K562 (cell line): Measurements from ENCODE around the gene AFF1. TPM values are rescaled to one million over a fixed set of nuclear protein-coding genes. Genes with fewer than 3 reads are reported as not detected.

Experiments
- C11orf30 ChIP-seq: fragments of 450-650 bp; IDR thresholded peaks from 2 replicates; pipeline ENCODE4 v1.6.1; 2016; ENCODE audit warnings: low read depth, mild to moderate bottlenecking
- CBX5 ChIP-seq: IDR thresholded peaks from 2 replicates; pipeline ENCODE4 v1.6.1; 2014; ENCODE audit warnings: low read depth, borderline replicate concordance
- GABPB1 ChIP-seq: sonication (generic); formaldehyde crosslinking; IDR thresholded peaks from 2 replicates; pipeline ENCODE4 v1.8.0; 2022; ENCODE audit warnings: mild to moderate bottlenecking, missing genetic modification reagents
- ILF3 ChIP-seq: fragments of 450-650 bp; IDR thresholded peaks from 2 replicates; pipeline ENCODE4 v1.6.1; 2018; ENCODE audit warnings: antibody characterized with exemption, mild to moderate bottlenecking, moderate library complexity, borderline replicate concordance
- JUND ChIP-seq, 2 experiments: IDR thresholded peaks; 2 replicates in 1 of 2; 3 replicates in 1 of 2; pipeline ENCODE4 v1.6.1; 2011; ENCODE audit warnings: borderline replicate concordance in 2 of 2, low read depth in 2 of 2, low read length in 2 of 2, improper control_type of control experiment in 1 of 2, missing biosample characterization in 1 of 2, missing genetic modification characterization in 1 of 2, missing genetic modification reagents in 1 of 2
- MNT ChIP-seq, 2 experiments: fragments of 450-650 bp; conservative IDR thresholded peaks; 2 replicates each; pipeline ENCODE4 v1.6.1; 2017; ENCODE audit warnings: mild to moderate bottlenecking in 2 of 2, moderate library complexity in 2 of 2
- NBN ChIP-seq: fragments of 450-650 bp; IDR thresholded peaks from 2 replicates; pipeline ENCODE4 v1.6.1; 2016; ENCODE audit warnings: low read depth, mild to moderate bottlenecking
- NR4A1 ChIP-seq, 2 experiments: fragments of 250-450 bp in 1 of 2; fragments of 450-650 bp in 1 of 2; sonication (Bioruptor Pico) in 1 of 2; IDR thresholded peaks; 2 replicates each; pipeline versions ENCODE4 v1.4.0 to v1.6.1; 2016 to 2020; ENCODE audit warnings: mild to moderate bottlenecking in 2 of 2, missing compliant biosample characterization in 1 of 2, missing genetic modification characterization in 1 of 2, moderate library complexity in 1 of 2
- PML ChIP-seq: IDR thresholded peaks from 2 replicates; pipeline ENCODE4 v1.6.1; 2012; ENCODE audit warnings: low read length, inconsistent platforms
- PREB ChIP-seq: sonication (generic); formaldehyde crosslinking; IDR thresholded peaks from 2 replicates; pipeline ENCODE4 v1.8.1; 2023; ENCODE audit warnings: mild to moderate bottlenecking, missing genetic modification reagents
- SMAD2 ChIP-seq: fragments of 150-350 bp; IDR thresholded peaks from 2 replicates; pipeline ENCODE4 v1.6.1; 2014; ENCODE audit warnings: low read depth, mild to moderate bottlenecking, low read length
- STAT5A ChIP-seq: IDR thresholded peaks from 2 replicates; pipeline ENCODE4 v1.6.1; 2012; ENCODE audit warnings: low read length, inconsistent platforms, borderline replicate concordance
- TAL1 ChIP-seq: fragments of 450-650 bp; IDR thresholded peaks from 2 replicates; pipeline ENCODE4 v1.6.1; 2016; ENCODE audit warnings: mild to moderate bottlenecking
- TCF3 ChIP-seq: sonication (generic); formaldehyde crosslinking; IDR thresholded peaks from 2 replicates; pipeline ENCODE4 v1.4.0; 2020; ENCODE audit warnings: mild to moderate bottlenecking, missing genetic modification reagents
- TRIM24 ChIP-seq, 2 experiments: fragments of 450-650 bp; IDR thresholded peaks; 2 replicates each; pipeline ENCODE4 v1.6.1; 2016
- USF2 ChIP-seq: sonication (generic); formaldehyde crosslinking; IDR thresholded peaks from 2 replicates; pipeline ENCODE4 v1.5.0; 2020; ENCODE audit warnings: missing genetic modification reagents
- ZFP30 ChIP-seq: fragments of 250-450 bp; sonication (Bioruptor Pico); IDR thresholded peaks from 2 replicates; pipeline ENCODE4 v1.8.0; 2022; ENCODE audit warnings: moderate library complexity, mild to moderate bottlenecking, inconsistent platforms, borderline replicate concordance
- ZNF3 ChIP-seq: fragments of 250-450 bp; sonication (Bioruptor Pico); IDR thresholded peaks from 2 replicates; pipeline ENCODE4 v1.5.0; 2021; ENCODE audit warnings: mild to moderate bottlenecking, moderate library complexity
- ZNF583 ChIP-seq: fragments of 250-450 bp; sonication (Bioruptor Pico); IDR thresholded peaks from 2 replicates; pipeline ENCODE4 v1.4.0; 2020
- polyA plus RNA-seq, 8 experiments: library from polyadenylated mRNA; depleted of rRNA in 4 of 8; stranded (reverse) in 5 of 8; unstranded in 3 of 8; fragments of >200 nt; fragmentation: Nextera tagmentation in 2 of 8; fragmentation: Illumina TruSeq in 1 of 8; extraction: Ambion mirVana in 2 of 8; extraction: Trizol in 1 of 8; gene quantifications; 2 replicates each; pipeline versions ENCODE4 v1.2.1 to v1.2.3, GENCODE V29; 2011 to 2014; ENCODE audit warnings: inconsistent platforms in 1 of 8, missing spikeins in 1 of 8
- total RNA-seq, 7 experiments: library from RNA; depleted of rRNA in 6 of 7; stranded (reverse); fragments of >200 nt in 6 of 7; fragmentation: Illumina TruSeq in 2 of 7; extraction: Trizol in 2 of 7; gene quantifications; 2 replicates each; pipeline versions ENCODE4 v1.2.1 to v1.2.3, GENCODE V29; 2011 to 2021; ENCODE audit warnings: low replicate concordance in 1 of 7
- TF ChIP-seq, protein P1 (sequence below): fragments of 250-450 bp; sonication (Bioruptor Pico); IDR thresholded peaks from 2 replicates; pipeline ENCODE4 v1.4.0; 2020; ENCODE audit warnings: mild to moderate bottlenecking, moderate library complexity, borderline replicate concordance
- TF ChIP-seq, protein P2 (sequence below): IDR thresholded peaks from 2 replicates; pipeline ENCODE4 v1.6.1; 2014; ENCODE audit warnings: antibody characterized with exemption

The AFF1 gene
- total and polyA plus RNA-seq, 9 of the 15 experiments (the other 6 are each of a cell fraction or from before 2014, with no cell fraction given), result 4.1 to 47.5 (median 17.2) TPM

- TF ChIP-seq, protein P1, sequence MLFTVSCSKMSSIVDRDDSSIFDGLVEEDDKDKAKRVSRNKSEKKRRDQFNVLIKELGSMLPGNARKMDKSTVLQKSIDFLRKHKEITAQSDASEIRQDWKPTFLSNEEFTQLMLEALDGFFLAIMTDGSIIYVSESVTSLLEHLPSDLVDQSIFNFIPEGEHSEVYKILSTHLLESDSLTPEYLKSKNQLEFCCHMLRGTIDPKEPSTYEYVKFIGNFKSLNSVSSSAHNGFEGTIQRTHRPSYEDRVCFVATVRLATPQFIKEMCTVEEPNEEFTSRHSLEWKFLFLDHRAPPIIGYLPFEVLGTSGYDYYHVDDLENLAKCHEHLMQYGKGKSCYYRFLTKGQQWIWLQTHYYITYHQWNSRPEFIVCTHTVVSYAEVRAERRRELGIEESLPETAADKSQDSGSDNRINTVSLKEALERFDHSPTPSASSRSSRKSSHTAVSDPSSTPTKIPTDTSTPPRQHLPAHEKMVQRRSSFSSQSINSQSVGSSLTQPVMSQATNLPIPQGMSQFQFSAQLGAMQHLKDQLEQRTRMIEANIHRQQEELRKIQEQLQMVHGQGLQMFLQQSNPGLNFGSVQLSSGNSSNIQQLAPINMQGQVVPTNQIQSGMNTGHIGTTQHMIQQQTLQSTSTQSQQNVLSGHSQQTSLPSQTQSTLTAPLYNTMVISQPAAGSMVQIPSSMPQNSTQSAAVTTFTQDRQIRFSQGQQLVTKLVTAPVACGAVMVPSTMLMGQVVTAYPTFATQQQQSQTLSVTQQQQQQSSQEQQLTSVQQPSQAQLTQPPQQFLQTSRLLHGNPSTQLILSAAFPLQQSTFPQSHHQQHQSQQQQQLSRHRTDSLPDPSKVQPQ (CRISPR knock-in tag), result no peak
- TF ChIP-seq GABPB1 (CRISPR knock-in tag) (no peak), NR4A1 (CRISPR knock-in tag; IDR thresholded peaks at IDR 0.05) (no peak), NR4A1 (tag; IDR thresholded peaks at IDR 0.05) (0 out of 2 replicates have a peak, but pooled peaks have one; percentile 63), PML (peak; percentile 80), TCF3 (peak; percentile 93), TAL1 (peak; percentile 91), STAT5A (peak; percentile 70; the same call in 1 of the 2 replicates), ZNF3 (CRISPR knock-in tag) (no peak), ZNF583 (no peak), USF2 (CRISPR knock-in tag) (no peak), ZFP30 (CRISPR knock-in tag) (no peak), NBN (no peak), PREB (CRISPR knock-in tag) (no peak), TRIM24 (IDR thresholded peaks at IDR 0.05) (peak; percentile 79 to 83), JUND (IDR thresholded peaks at IDR 0.05; ENCODE audit: borderline replicate concordance, low read depth, low read length) (no peak), JUND (tag; IDR thresholded peaks at IDR 0.05; ENCODE audit: borderline replicate concordance, low read depth, low read length) (no peak; the same call in 2 of the 3 replicates), MNT (conservative IDR thresholded peaks at IDR 0.05) (no peak), CBX5 (no peak), C11orf30 (no peak), SMAD2 (no peak), ILF3 (no peak)
- TF ChIP-seq, protein P2, sequence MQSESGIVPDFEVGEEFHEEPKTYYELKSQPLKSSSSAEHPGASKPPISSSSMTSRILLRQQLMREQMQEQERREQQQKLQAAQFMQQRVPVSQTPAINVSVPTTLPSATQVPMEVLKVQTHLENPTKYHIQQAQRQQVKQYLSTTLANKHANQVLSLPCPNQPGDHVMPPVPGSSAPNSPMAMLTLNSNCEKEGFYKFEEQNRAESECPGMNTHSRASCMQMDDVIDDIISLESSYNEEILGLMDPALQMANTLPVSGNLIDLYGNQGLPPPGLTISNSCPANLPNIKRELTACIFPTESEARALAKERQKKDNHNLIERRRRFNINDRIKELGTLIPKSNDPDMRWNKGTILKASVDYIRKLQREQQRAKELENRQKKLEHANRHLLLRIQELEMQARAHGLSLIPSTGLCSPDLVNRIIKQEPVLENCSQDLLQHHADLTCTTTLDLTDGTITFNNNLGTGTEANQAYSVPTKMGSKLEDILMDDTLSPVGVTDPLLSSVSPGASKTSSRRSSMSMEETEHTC, result no peak
These were observed 18.4 kb upstream of the AFF1 start (continued) for GRCh38 chr4:86916392-86916791.
